Astrocyte (in vitro differentiated cells and primary cell): Measurements from ENCODE around the gene BACH2.

Experiments used
- EZH2 ChIP-seq: IDR thresholded peaks from 2 replicates; pipeline ENCODE4 v1.6.1; 2012; ENCODE audit warnings: mild to moderate bottlenecking, low read length, inconsistent platforms; ENCODE audit not compliant: insufficient read depth
- TF ChIP-seq, protein P1 (sequence below): IDR thresholded peaks from 2 replicates; pipeline ENCODE4 v1.5.1; 2011; ENCODE audit warnings: low read depth, mild to moderate bottlenecking, inconsistent platforms, low read length, moderate library complexity; ENCODE audit not compliant: insufficient read depth

GRCh38 chr6:90264561-90264960 is 32.1 kb downstream of the BACH2 start:
- TF ChIP-seq, protein P1, sequence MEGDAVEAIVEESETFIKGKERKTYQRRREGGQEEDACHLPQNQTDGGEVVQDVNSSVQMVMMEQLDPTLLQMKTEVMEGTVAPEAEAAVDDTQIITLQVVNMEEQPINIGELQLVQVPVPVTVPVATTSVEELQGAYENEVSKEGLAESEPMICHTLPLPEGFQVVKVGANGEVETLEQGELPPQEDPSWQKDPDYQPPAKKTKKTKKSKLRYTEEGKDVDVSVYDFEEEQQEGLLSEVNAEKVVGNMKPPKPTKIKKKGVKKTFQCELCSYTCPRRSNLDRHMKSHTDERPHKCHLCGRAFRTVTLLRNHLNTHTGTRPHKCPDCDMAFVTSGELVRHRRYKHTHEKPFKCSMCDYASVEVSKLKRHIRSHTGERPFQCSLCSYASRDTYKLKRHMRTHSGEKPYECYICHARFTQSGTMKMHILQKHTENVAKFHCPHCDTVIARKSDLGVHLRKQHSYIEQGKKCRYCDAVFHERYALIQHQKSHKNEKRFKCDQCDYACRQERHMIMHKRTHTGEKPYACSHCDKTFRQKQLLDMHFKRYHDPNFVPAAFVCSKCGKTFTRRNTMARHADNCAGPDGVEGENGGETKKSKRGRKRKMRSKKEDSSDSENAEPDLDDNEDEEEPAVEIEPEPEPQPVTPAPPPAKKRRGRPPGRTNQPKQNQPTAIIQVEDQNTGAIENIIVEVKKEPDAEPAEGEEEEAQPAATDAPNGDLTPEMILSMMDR: no peak
- no peak for TF ChIP-seq EZH2
